Loucy (cell line): ENCODE data around the gene GDPGP1.

Source experiments
- H2AFZ ChIP-seq: fragments of 200-600 bp; sonication (generic); 2 replicates; pipeline ENCODE4 v1.6.0; 2016; ENCODE audit warnings: antibody characterized with exemption, mild to moderate bottlenecking, low read length, moderate library complexity
- H3F3A ChIP-seq: fragments of 200-600 bp; 2 replicates; pipeline ENCODE4 v1.6.0; 2016; ENCODE audit warnings: antibody characterized with exemption, low read depth, mild to moderate bottlenecking
- H3K27me3 ChIP-seq: fragments of 200-600 bp; sonication (generic); 2 replicates; pipeline ENCODE4 v1.6.1; 2014; ENCODE audit warnings: low read length, mild to moderate bottlenecking; ENCODE audit not compliant: insufficient read depth, poor library complexity, severe bottlenecking
- H3K36me3 ChIP-seq: fragments of 200-600 bp; sonication (generic); 2 replicates; pipeline ENCODE4 v1.6.1; 2016; ENCODE audit warnings: low read length; ENCODE audit not compliant: insufficient read depth
- H3K4me1 ChIP-seq: fragments of 200-600 bp; sonication (generic); 2 replicates; pipeline ENCODE4 v1.5.1; 2014; ENCODE audit warnings: low read length, mild to moderate bottlenecking; ENCODE audit not compliant: insufficient read depth, poor library complexity, severe bottlenecking
- H3K4me2 ChIP-seq: fragments of 200-600 bp; sonication (generic); 2 replicates; pipeline ENCODE4 v1.6.0; 2014; ENCODE audit warnings: antibody characterized with exemption, low read length, low read depth, mild to moderate bottlenecking; ENCODE audit not compliant: poor library complexity, severe bottlenecking
- H3K4me3 ChIP-seq: fragments of 200-600 bp; sonication (generic); 2 replicates; pipeline ENCODE4 v1.5.1; 2014; ENCODE audit warnings: low read length, mild to moderate bottlenecking, mixed read lengths; ENCODE audit not compliant: poor library complexity, severe bottlenecking
- H3K79me2 ChIP-seq: fragments of 200-600 bp; sonication (generic); 2 replicates; pipeline ENCODE4 v1.6.1; 2014; ENCODE audit warnings: low read length; ENCODE audit not compliant: insufficient read depth
- H3K9ac ChIP-seq: fragments of 200-600 bp; sonication (generic); 2 replicates; pipeline ENCODE4 v1.6.0; 2014; ENCODE audit warnings: mild to moderate bottlenecking, low read depth, low read length, moderate library complexity; ENCODE audit not compliant: poor library complexity, severe bottlenecking
- H3K9me2 ChIP-seq: fragments of 200-600 bp; sonication (generic); replicated peaks from 2 replicates; pipeline ENCODE4 v1.6.1; 2016; ENCODE audit warnings: low read depth, low read length, mixed read lengths
- H3K9me3 ChIP-seq: fragments of 200-600 bp; sonication (generic); 2 replicates; pipeline ENCODE4 v1.6.1; 2014; ENCODE audit warnings: mild to moderate bottlenecking, antibody characterized with exemption, low read length, low read depth; ENCODE audit not compliant: insufficient read depth
- H4K20me1 ChIP-seq: fragments of 200-600 bp; sonication (generic); 2 replicates; pipeline ENCODE4 v1.6.0; 2014; ENCODE audit warnings: antibody characterized with exemption, low read length, mild to moderate bottlenecking; ENCODE audit not compliant: insufficient read depth, poor library complexity, severe bottlenecking
- EZH2phosphoT487 ChIP-seq: fragments of 200-600 bp; IDR thresholded peaks from 2 replicates; pipeline ENCODE4 v1.6.1; 2018; ENCODE audit warnings: antibody characterized with exemption, mild to moderate bottlenecking, moderate library complexity, borderline replicate concordance
- TF ChIP-seq, protein P1 (sequence below): fragments of 200-600 bp; sonication (generic); conservative IDR thresholded peaks from 2 replicates; pipeline ENCODE4 v1.5.1; 2014; ENCODE audit warnings: mild to moderate bottlenecking, antibody characterized with exemption, low read length

GDPGP1 gene

GRCh38 chr15:90294601-90295269 lies 60.7 kb downstream of the GDPGP1 start:
- no peaks in the 10 kb centered on the region for H3K9me3 ChIP-seq
- H3F3A ChIP-seq: no peaks in the 10 kb centered on the region
- no peaks in the 10 kb centered on the region for H3K79me2 ChIP-seq
- H4K20me1 ChIP-seq: no peaks in the 10 kb centered on the region
- TF ChIP-seq, protein P1, sequence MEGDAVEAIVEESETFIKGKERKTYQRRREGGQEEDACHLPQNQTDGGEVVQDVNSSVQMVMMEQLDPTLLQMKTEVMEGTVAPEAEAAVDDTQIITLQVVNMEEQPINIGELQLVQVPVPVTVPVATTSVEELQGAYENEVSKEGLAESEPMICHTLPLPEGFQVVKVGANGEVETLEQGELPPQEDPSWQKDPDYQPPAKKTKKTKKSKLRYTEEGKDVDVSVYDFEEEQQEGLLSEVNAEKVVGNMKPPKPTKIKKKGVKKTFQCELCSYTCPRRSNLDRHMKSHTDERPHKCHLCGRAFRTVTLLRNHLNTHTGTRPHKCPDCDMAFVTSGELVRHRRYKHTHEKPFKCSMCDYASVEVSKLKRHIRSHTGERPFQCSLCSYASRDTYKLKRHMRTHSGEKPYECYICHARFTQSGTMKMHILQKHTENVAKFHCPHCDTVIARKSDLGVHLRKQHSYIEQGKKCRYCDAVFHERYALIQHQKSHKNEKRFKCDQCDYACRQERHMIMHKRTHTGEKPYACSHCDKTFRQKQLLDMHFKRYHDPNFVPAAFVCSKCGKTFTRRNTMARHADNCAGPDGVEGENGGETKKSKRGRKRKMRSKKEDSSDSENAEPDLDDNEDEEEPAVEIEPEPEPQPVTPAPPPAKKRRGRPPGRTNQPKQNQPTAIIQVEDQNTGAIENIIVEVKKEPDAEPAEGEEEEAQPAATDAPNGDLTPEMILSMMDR: no peak; the same call in 1 of the 2 replicates
- TF ChIP-seq EZH2phosphoT487: no peak
- no peaks in the 10 kb centered on the region for H3K36me3 ChIP-seq
- no peak overlapping the region; the same call in 1 of the 2 replicates for H2AFZ ChIP-seq
- no peaks in the 10 kb centered on the region for H3K27me3 ChIP-seq
- H3K4me3 ChIP-seq: no peak overlapping the region
- H3K9ac ChIP-seq: no peak overlapping the region
- no peaks in the 10 kb centered on the region for H3K9me2 ChIP-seq
- no peak overlapping the region for H3K4me2 ChIP-seq
- H3K4me1 ChIP-seq: peaks cover 8% of the 10 kb centered on the region

- Histone ChIP-seq H3K4me2 (no peak overlapping the region), H3K27me3 (no peaks in the 10 kb centered on the region), H3K4me1 (peaks cover 8% of the 10 kb centered on the region), H3K79me2 (no peaks in the 10 kb centered on the region), H3K36me3 (no peaks in the 10 kb centered on the region), H3K9me2 (no peaks in the 10 kb centered on the region), H3K9ac (no peak overlapping the region), H3K4me3 (no peak overlapping the region), H3K9me3 (no peaks in the 10 kb centered on the region), H2AFZ (no peak overlapping the region; the same call in 1 of the 2 replicates), H3F3A (no peaks in the 10 kb centered on the region), H4K20me1 (no peaks in the 10 kb centered on the region)
- no peak for TF ChIP-seq EZH2phosphoT487
- TF ChIP-seq, protein P1: no peak
These were observed 61.2 kb downstream of the GDPGP1 start for GRCh38 chr15:90295270-90295648.
